CD4-positive, alpha-beta T cell (primary cell): ENCODE measurements around the gene COQ2. TPM values are rescaled to one million over a fixed set of nuclear protein-coding genes. Genes with fewer than 3 reads are reported as not detected.

Experiments used
- ATAC-seq: fragments of 200-7000 bp; cut with Tn5 transposase; one replicate; pipeline ENCODE4 v1.10.0; 2022; ENCODE audit warnings: mild to moderate bottlenecking; ENCODE audit not compliant: poor library complexity
- CTCF ChIA-PET: fragments of 350-600 bp; sonication (Branson Sonifier 250); formaldehyde crosslinking; loops from one replicate; lab custom pipeline; 2021; ENCODE audit warnings: antibody characterized with exemption, inconsistent platforms; lab: Charles Lee
- POLR2A ChIA-PET: fragments of 350-600 bp; sonication (Branson Sonifier 250); formaldehyde crosslinking; loops from one replicate; lab custom pipeline; 2021; ENCODE audit warnings: antibody characterized with exemption, inconsistent platforms; lab: Charles Lee
- DNase-seq, 14 experiments: peaks; one replicate each; pipeline ENCODE4 v3.0.0-alpha.2; 2013 to 2020; ENCODE audit warnings: mixed read lengths in 2 of 14
- H3K27ac ChIP-seq, 2 donors: one replicate each; pipeline versions ENCODE4 v1.5.1 to v1.7.0; 2013; ENCODE audit warnings: low read length in 2 of 2, low read depth in 1 of 2, mild to moderate bottlenecking in 1 of 2
- H3K27me3 ChIP-seq, 2 experiments: 1 replicate in 1 of 2; 2 replicates in 1 of 2; pipeline versions ENCODE4 v1.6.1 to v1.7.0; 2013; ENCODE audit warnings: low read length in 2 of 2, control low read depth in 1 of 2, mild to moderate bottlenecking in 1 of 2, moderate library complexity in 1 of 2; ENCODE audit not compliant: insufficient read depth in 2 of 2, control insufficient read depth in 1 of 2
- H3K36me3 ChIP-seq: one replicate; pipeline ENCODE4 v1.6.1; 2013; ENCODE audit warnings: low read length, control low read depth; ENCODE audit not compliant: insufficient read depth
- H3K4me1 ChIP-seq: one replicate; pipeline ENCODE4 v1.6.1; 2013; ENCODE audit warnings: low read length, control low read depth; ENCODE audit not compliant: insufficient read depth
- H3K4me3 ChIP-seq: one replicate; pipeline ENCODE4 v1.5.1; 2013; ENCODE audit warnings: mild to moderate bottlenecking, low read length, moderate library complexity
- H3K9me3 ChIP-seq, 2 experiments: 1 replicate in 1 of 2; 2 replicates in 1 of 2; pipeline versions ENCODE4 v1.6.1 to v1.7.0; 2013; ENCODE audit warnings: low read length in 2 of 2, mild to moderate bottlenecking in 2 of 2, control low read depth in 1 of 2, moderate library complexity in 1 of 2; ENCODE audit not compliant: control insufficient read depth in 1 of 2, insufficient read depth in 1 of 2
- H3K27ac Mint-ChIP-seq: one replicate; pipeline ENCODE4 v1.8.0; 2020; ENCODE audit warnings: mixed read lengths
- H3K27me3 Mint-ChIP-seq: one replicate; pipeline ENCODE4 v1.8.0; 2021; ENCODE audit warnings: mixed read lengths
- H3K36me3 Mint-ChIP-seq: one replicate; pipeline ENCODE4 v1.8.0; 2021; ENCODE audit warnings: low read depth, mixed read lengths
- H3K4me1 Mint-ChIP-seq: one replicate; pipeline ENCODE4 v1.8.0; 2021; ENCODE audit warnings: low read depth, mixed read lengths
- H3K4me3 Mint-ChIP-seq: one replicate; pipeline ENCODE4 v1.8.0; 2020; ENCODE audit warnings: mild to moderate bottlenecking, mixed read lengths
- H3K9me3 Mint-ChIP-seq: one replicate; pipeline ENCODE4 v1.8.0; 2020; ENCODE audit warnings: mixed read lengths
- CTCF ChIP-seq: fragments of 200-600 bp; IDR thresholded peaks from one replicate; pipeline ENCODE4 v1.8.0; 2022; ENCODE audit warnings: antibody characterized with exemption, mild to moderate bottlenecking
- intact Hi-C, 2 experiments: fragments of 100-400 bp; cut with DNase I in 1 of 2; cut with micrococcal nuclease in 1 of 2; formaldehyde crosslinking; loops; one replicate each; pipeline versions ENCODE4 v1.15.1 to v1.9.0; 2023 to 2025; cut with DNase I, micrococcal nuclease
- total RNA-seq, 174 experiments: library from RNA in 2 of 174; stranded (reverse) in 2 of 174; gene quantifications; one replicate each; pipeline ENCODE4 v1.2.3 and lab custom pipeline; 2021 to 2026

Gene COQ2
- total RNA-seq, 2 experiments from 2014 or later, result 9.2 to 10.1 TPM

- Mint-ChIP-seq H3K4me3 (no peak overlapping the region), H3K27ac (no peak overlapping the region), H3K9me3 (no peaks in the 10 kb centered on the region), H3K36me3 (no peaks in the 10 kb centered on the region), H3K27me3 (no peaks in the 10 kb centered on the region), H3K4me1 (peaks cover 34% of the 10 kb centered on the region)
- intact Hi-C loops, result no loop called here
- TF ChIP-seq CTCF, result no peak
- no peak for ATAC-seq
- no peaks in the 10 kb centered on the region for H3K36me3 ChIP-seq
- H3K27ac ChIP-seq, result no peak overlapping the region
- no peaks in the 10 kb centered on the region for H3K9me3 ChIP-seq
- ChIA-PET CTCF (interaction anchor here (1.3 kb wide), 1 partner anchor 145 kb away, joined by 3 read pairs; no protein-coding TSS in a partner anchor), POLR2A (no interaction called here)
- DNase-seq, result no peak
- no peaks in the 10 kb centered on the region for H3K27me3 ChIP-seq
- no peak overlapping the region for H3K4me3 ChIP-seq
- peaks cover 18% of the 10 kb centered on the region for H3K4me1 ChIP-seq
These were observed 29.0 kb downstream of the COQ2 start for GRCh38 chr4:83255584-83255983.

GRCh38 chr4:83252782-83253405, 31.7 kb downstream of the COQ2 start:
- POLR2A ChIA-PET, result interaction anchor here (0.6 to 4.2 kb wide), 9 partner anchors 35 to 879 kb away, joined by 3 to 37 read pairs (median 4); partner anchors contain the start of genes HNRNPD and PLAC8
- no peak overlapping the region for H3K27ac ChIP-seq
- Mint-ChIP-seq H3K27ac (peak overlapping the region; percentile 53), H3K27me3 (no peaks in the 10 kb centered on the region), H3K4me1 (peaks cover 30% of the 10 kb centered on the region), H3K9me3 (no peaks in the 10 kb centered on the region), H3K36me3 (no peaks in the 10 kb centered on the region), H3K4me3 (no peak overlapping the region)
- no peak overlapping the region for H3K4me3 ChIP-seq
- ATAC-seq (peak; percentile 98), DNase-seq (peak; percentile 52 to 88 (median 66))
- H3K9me3 ChIP-seq, result no peaks in the 10 kb centered on the region
- no peaks in the 10 kb centered on the region for H3K36me3 ChIP-seq
- H3K4me1 ChIP-seq, result peaks cover 13% of the 10 kb centered on the region
- CTCF ChIA-PET, result interaction anchor here (0.6 to 3.5 kb wide), 15 partner anchors 8 to 182 kb away, joined by 3 to 18 read pairs (median 4); partner anchors contain the start of gene COQ2
- intact Hi-C loops, result loop anchor here (1.0 to 5.0 kb wide), 5 partner anchors 36 to 179 kb away; no protein-coding TSS in a partner anchor
- TF ChIP-seq CTCF, result peak; percentile 79
- H3K27me3 ChIP-seq, result no peaks in the 10 kb centered on the region

GRCh38 chr4:83251447-83251830, 33.2 kb downstream of the COQ2 start:
- POLR2A ChIA-PET, result interaction anchor here (0.9 to 4.2 kb wide), 14 partner anchors 13 to 216 kb away, joined by 3 to 37 read pairs (median 4); partner anchors contain the start of genes COPS4, COQ2 and PLAC8
- ATAC-seq, result no peak
- CTCF ChIA-PET, result interaction anchor here (1.0 to 3.5 kb wide), 7 partner anchors 9 to 216 kb away, joined by 3 to 18 read pairs (median 6); partner anchors contain the start of gene COPS4
- no peak for DNase-seq
- H3K36me3 ChIP-seq, result no peaks in the 10 kb centered on the region
- no peak overlapping the region for H3K27ac ChIP-seq
- Mint-ChIP-seq H3K27ac (peak overlapping the region; percentile 15), H3K4me3 (no peak overlapping the region), H3K36me3 (no peaks in the 10 kb centered on the region), H3K27me3 (no peaks in the 10 kb centered on the region), H3K9me3 (no peaks in the 10 kb centered on the region), H3K4me1 (peaks cover 30% of the 10 kb centered on the region)
- H3K4me3 ChIP-seq, result no peak overlapping the region
- H3K9me3 ChIP-seq, result no peaks in the 10 kb centered on the region
- TF ChIP-seq CTCF, result no peak
- peaks cover 13% of the 10 kb centered on the region for H3K4me1 ChIP-seq
- intact Hi-C loops, result loop anchor here in 1 of 2 experiments (5.0 kb wide), 1 partner anchor 34 kb away; no protein-coding TSS in a partner anchor
- H3K27me3 ChIP-seq, result no peaks in the 10 kb centered on the region
